ENCODE data around the gene ACTL6B. TPM values are rescaled to one million over a fixed set of nuclear protein-coding genes. Genes with fewer than 3 reads are reported as not detected.

ACTL6B gene
- total and polyA plus RNA-seq, 9 of the 15 experiments (the other 6 are each of a cell fraction or from before 2014, with no cell fraction given), result not detected

- Histone ChIP-seq H3K36me3 (ENCODE audit: control insufficient read depth, insufficient read depth, low read length) (peaks cover 66% of the 10 kb centered on the region; the same call in 2 of the 3 replicates), H3K9me3 (replicated peaks; ENCODE audit: control insufficient read depth, insufficient read depth, low read depth, low read length) (no peaks in the 10 kb centered on the region), H3K9me1 (ENCODE audit: control insufficient read depth, insufficient read depth, low read length) (no peaks in the 10 kb centered on the region), H3K79me2 (ENCODE audit: control insufficient read depth, insufficient read depth, low read length) (peaks cover 57% of the 10 kb centered on the region), H2AFZ (ENCODE audit: low read depth, low read length) (no peak overlapping the region), H3K4me1 (replicated peaks in 1 of 2; ENCODE audit: control insufficient read depth in 2 of 2, insufficient read depth in 2 of 2, low read length in 2 of 2) (peaks cover 17 to 65% of the 10 kb centered on the region in 2 experiments), H3K4me2 (ENCODE audit: insufficient read depth, low read length) (no peak overlapping the region), H3K27me3 (ENCODE audit: control insufficient read depth in 2 of 2, insufficient read depth in 2 of 2, low read length in 2 of 2) (no peaks in the 10 kb centered on the region), H3K4me3 (no peak overlapping the region), H3K27ac (ENCODE audit: extremely low read depth, low read depth, low read length) (no peak overlapping the region), H4K20me1 (replicated peaks; ENCODE audit: control insufficient read depth, insufficient read depth, low read length) (peaks cover 24% of the 10 kb centered on the region), H3K9ac (ENCODE audit: insufficient read depth in 1 of 2, low read depth in 2 of 2, low read length in 2 of 2) (peak overlapping the region in 1 of 2 experiments; percentile 80; a peak in 2 of 4 replicates)
- CTCF ChIA-PET (ENCODE audit: low intra/inter-chr PET ratio), result interaction anchor here (0.7 to 1.4 kb wide), 2 partner anchors 126 to 212 kb away, joined by 3 to 5 read pairs; no protein-coding TSS in a partner anchor
- WGBS (ENCODE audit: insufficient coverage, low coverage, missing lambda C conversion rate), result 91% methylated on average over 18 of the region's 18 CpGs
- FAIRE-seq (no peak), ATAC-seq (no peak), DNase-seq (ENCODE audit: extremely low read depth in 1 of 4, low spot score in 3 of 4) (peak in 2 of 4 experiments; percentile 11 to 14)
- in situ Hi-C loops (cut with MboI) (no loop called here), intact Hi-C loops (cut with micrococcal nuclease) (loop anchor here (2.0 to 5.0 kb wide), 4 partner anchors 47 to 163 kb away; partner anchors contain the start of genes MOSPD3, SLC12A9 and TFR2)
- BruUV-seq (replicated peaks), result no TSS peak
- POLR2A ChIA-PET, result interaction anchor here (0.6 to 1.6 kb wide), 8 partner anchors 9 to 216 kb away, joined by 3 to 6 read pairs (median 4); no protein-coding TSS in a partner anchor
- TF ChIP-seq POLR2G (IDR thresholded peaks at IDR 0.05; ENCODE audit: low read depth, low read length) (peak; percentile 44; the same call in 1 of the 2 replicates), RBFOX2 (IDR thresholded peaks at IDR 0.05; ENCODE audit: low read depth, low read length) (peak; percentile 51)
- TF ChIP-seq, protein P1, sequence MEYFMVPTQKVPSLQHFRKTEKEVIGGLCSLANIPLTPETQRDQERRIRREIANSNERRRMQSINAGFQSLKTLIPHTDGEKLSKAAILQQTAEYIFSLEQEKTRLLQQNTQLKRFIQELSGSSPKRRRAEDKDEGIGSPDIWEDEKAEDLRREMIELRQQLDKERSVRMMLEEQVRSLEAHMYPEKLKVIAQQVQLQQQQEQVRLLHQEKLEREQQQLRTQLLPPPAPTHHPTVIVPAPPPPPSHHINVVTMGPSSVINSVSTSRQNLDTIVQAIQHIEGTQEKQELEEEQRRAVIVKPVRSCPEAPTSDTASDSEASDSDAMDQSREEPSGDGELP (CRISPR knock-in tag; IDR thresholded peaks at IDR 0.05; ENCODE audit: borderline replicate concordance), result peak; percentile 18; the same call in 1 of the 2 replicates
- TF ChIP-seq, protein P2, sequence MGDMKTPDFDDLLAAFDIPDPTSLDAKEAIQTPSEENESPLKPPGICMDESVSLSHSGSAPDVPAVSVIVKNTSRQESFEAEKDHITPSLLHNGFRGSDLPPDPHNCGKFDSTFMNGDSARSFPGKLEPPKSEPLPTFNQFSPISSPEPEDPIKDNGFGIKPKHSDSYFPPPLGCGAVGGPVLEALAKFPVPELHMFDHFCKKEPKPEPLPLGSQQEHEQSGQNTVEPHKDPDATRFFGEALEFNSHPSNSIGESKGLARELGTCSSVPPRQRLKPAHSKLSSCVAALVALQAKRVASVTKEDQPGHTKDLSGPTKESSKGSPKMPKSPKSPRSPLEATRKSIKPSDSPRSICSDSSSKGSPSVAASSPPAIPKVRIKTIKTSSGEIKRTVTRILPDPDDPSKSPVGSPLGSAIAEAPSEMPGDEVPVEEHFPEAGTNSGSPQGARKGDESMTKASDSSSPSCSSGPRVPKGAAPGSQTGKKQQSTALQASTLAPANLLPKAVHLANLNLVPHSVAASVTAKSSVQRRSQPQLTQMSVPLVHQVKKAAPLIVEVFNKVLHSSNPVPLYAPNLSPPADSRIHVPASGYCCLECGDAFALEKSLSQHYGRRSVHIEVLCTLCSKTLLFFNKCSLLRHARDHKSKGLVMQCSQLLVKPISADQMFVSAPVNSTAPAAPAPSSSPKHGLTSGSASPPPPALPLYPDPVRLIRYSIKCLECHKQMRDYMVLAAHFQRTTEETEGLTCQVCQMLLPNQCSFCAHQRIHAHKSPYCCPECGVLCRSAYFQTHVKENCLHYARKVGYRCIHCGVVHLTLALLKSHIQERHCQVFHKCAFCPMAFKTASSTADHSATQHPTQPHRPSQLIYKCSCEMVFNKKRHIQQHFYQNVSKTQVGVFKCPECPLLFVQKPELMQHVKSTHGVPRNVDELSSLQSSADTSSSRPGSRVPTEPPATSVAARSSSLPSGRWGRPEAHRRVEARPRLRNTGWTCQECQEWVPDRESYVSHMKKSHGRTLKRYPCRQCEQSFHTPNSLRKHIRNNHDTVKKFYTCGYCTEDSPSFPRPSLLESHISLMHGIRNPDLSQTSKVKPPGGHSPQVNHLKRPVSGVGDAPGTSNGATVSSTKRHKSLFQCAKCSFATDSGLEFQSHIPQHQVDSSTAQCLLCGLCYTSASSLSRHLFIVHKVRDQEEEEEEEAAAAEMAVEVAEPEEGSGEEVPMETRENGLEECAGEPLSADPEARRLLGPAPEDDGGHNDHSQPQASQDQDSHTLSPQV (IDR thresholded peaks at IDR 0.05), result no peak
These were observed 33.2 kb upstream of the ACTL6B start for GRCh38 chr7:100689230-100690135.

Measured in K562 (cell line).